H1 (cell line): ENCODE measurements around the gene PDE9A. TPM values are rescaled to one million over a fixed set of nuclear protein-coding genes. Genes with fewer than 3 reads are reported as not detected.

ENCODE experiments used
- CTCF ChIA-PET: fragments of 300-600 bp; sonication (Branson Sonifier 250); formaldehyde crosslinking; loops from one replicate; lab custom pipeline; 2021; ENCODE audit not compliant: partially characterized antibody; lab: Charles Lee
- POLR2A ChIA-PET: fragments of 300-600 bp; sonication (Branson Sonifier 250); formaldehyde crosslinking; loops from one replicate; lab custom pipeline; 2021; ENCODE audit warnings: inconsistent platforms; ENCODE audit not compliant: partially characterized antibody; lab: Charles Lee
- DNase-seq, 2 experiments: peaks; one replicate each; pipeline versions ENCODE4 v3.0.0 to v3.0.0-alpha.2; 2010 to 2022; ENCODE audit warnings: low spot score in 2 of 2, low read depth in 1 of 2, mixed read lengths in 1 of 2
- FAIRE-seq: peaks from 2 replicates; lab custom pipeline; 2011; peaks lifted over from hg19 to GRCh38; lab: Jason Lieb, UNC
- H2AFZ ChIP-seq: 2 replicates; pipeline ENCODE4 v1.8.1; 2012; ENCODE audit warnings: low read length, inconsistent platforms
- H2AK5ac ChIP-seq: 2 replicates; pipeline ENCODE4 v1.6.1; 2013; ENCODE audit warnings: low read depth, low read length
- H2BK120ac ChIP-seq: replicated peaks from 2 replicates; pipeline ENCODE3; 2013; ENCODE audit warnings: low read depth, low read length, inconsistent platforms
- H2BK12ac ChIP-seq: 2 replicates; pipeline ENCODE4 v1.6.1; 2013; ENCODE audit warnings: low read depth, low read length
- H2BK15ac ChIP-seq: 2 replicates; pipeline ENCODE4 v1.6.1; 2013; ENCODE audit warnings: low read length
- H2BK20ac ChIP-seq: 2 replicates; pipeline ENCODE4 v1.6.1; 2013; ENCODE audit warnings: low read length
- H2BK5ac ChIP-seq: 2 replicates; pipeline ENCODE4 v1.6.1; 2013; ENCODE audit warnings: low read depth, low read length
- H3K14ac ChIP-seq: 2 replicates; pipeline ENCODE4 v1.6.1; 2013; ENCODE audit warnings: inconsistent platforms; ENCODE audit not compliant: insufficient read length
- H3K18ac ChIP-seq: 2 replicates; pipeline ENCODE4 v1.6.1; 2013; ENCODE audit warnings: low read length; ENCODE audit errors: extremely low read depth
- H3K23ac ChIP-seq: 2 replicates; pipeline ENCODE4 v1.6.1; 2013; ENCODE audit warnings: inconsistent platforms; ENCODE audit not compliant: insufficient read length
- H3K23me2 ChIP-seq: 2 replicates; pipeline ENCODE4 v1.6.1; 2013; ENCODE audit warnings: low read depth, low read length
- H3K27ac ChIP-seq: 2 replicates; pipeline ENCODE4 v1.6.1; 2011; ENCODE audit warnings: low read depth, low read length, inconsistent platforms
- H3K27me3 ChIP-seq, 4 experiments: replicated peaks in 1 of 4; 1 replicate in 1 of 4; 2 replicates in 3 of 4; pipeline versions ENCODE4 v1.6.1 to v1.8.1; 2011 to 2013; ENCODE audit warnings: low read length in 3 of 4, mild to moderate bottlenecking in 3 of 4, inconsistent platforms in 2 of 4, mixed read lengths in 2 of 4, moderate library complexity in 1 of 4; ENCODE audit not compliant: control insufficient read depth in 3 of 4, insufficient read depth in 3 of 4; ENCODE audit errors: extremely low read depth in 1 of 4
- H3K36me3 ChIP-seq, 4 experiments: 2 replicates each; pipeline versions ENCODE4 v1.6.1 to v1.8.1; 2011 to 2013; ENCODE audit warnings: mild to moderate bottlenecking in 4 of 4, low read length in 3 of 4, moderate library complexity in 2 of 4, control low read depth in 1 of 4, inconsistent platforms in 1 of 4; ENCODE audit not compliant: insufficient read depth in 4 of 4, control insufficient read depth in 2 of 4
- H3K4ac ChIP-seq: replicated peaks from 2 replicates; pipeline ENCODE3; 2013; ENCODE audit warnings: low read length, low read depth, mixed read lengths, inconsistent platforms; ENCODE audit not compliant: insufficient read length
- H3K4me1 ChIP-seq, 4 experiments: replicated peaks in 1 of 4; 1 replicate in 1 of 4; 2 replicates in 3 of 4; pipeline versions ENCODE4 v1.6.1 to v1.8.1; 2011 to 2013; ENCODE audit warnings: low read length in 3 of 4, inconsistent platforms in 2 of 4, mixed read lengths in 1 of 4; ENCODE audit not compliant: insufficient read depth in 4 of 4, control insufficient read depth in 3 of 4
- H3K4me2 ChIP-seq, 2 experiments: 2 replicates each; pipeline versions ENCODE4 v1.6.1 to v1.8.1; 2011 to 2013; ENCODE audit warnings: low read depth in 2 of 2, low read length in 2 of 2, control low read depth in 1 of 2, inconsistent platforms in 1 of 2, mild to moderate bottlenecking in 1 of 2; ENCODE audit not compliant: insufficient read depth in 1 of 2
- H3K4me3 ChIP-seq, 4 experiments: fragments of 200-600, 300-600 bp in 1 of 4; sonication (generic), shearing (Covaris generic), sonication (Bioruptor Twin) in 1 of 4; 2 replicates each; pipeline versions ENCODE4 v1.5.1 to v1.8.1; 2011 to 2016; ENCODE audit warnings: low read length in 4 of 4, low read depth in 3 of 4, control low read depth in 2 of 4, inconsistent platforms in 2 of 4, mild to moderate bottlenecking in 2 of 4, mixed read lengths in 1 of 4, moderate library complexity in 1 of 4; ENCODE audit not compliant: insufficient read depth in 2 of 4; ENCODE audit errors: extremely low read depth in 1 of 4
- H3K56ac ChIP-seq: replicated peaks from 2 replicates; pipeline ENCODE3; 2013; ENCODE audit warnings: low read depth, mild to moderate bottlenecking, mixed read lengths, low read length, inconsistent platforms; ENCODE audit not compliant: insufficient read length
- H3K79me1 ChIP-seq: 2 replicates; pipeline ENCODE4 v1.6.1; 2013; ENCODE audit warnings: low read depth, low read length, control low read depth
- H3K79me2 ChIP-seq, 2 experiments: 2 replicates each; pipeline versions ENCODE4 v1.6.1 to v1.8.1; 2012 to 2013; ENCODE audit warnings: low read length in 2 of 2, mild to moderate bottlenecking in 2 of 2, inconsistent platforms in 1 of 2; ENCODE audit not compliant: insufficient read depth in 2 of 2, control insufficient read depth in 1 of 2
- H3K9ac ChIP-seq, 4 experiments: replicated peaks in 1 of 4; 1 replicate in 1 of 4; 2 replicates in 3 of 4; pipeline versions ENCODE4 v1.6.1 to v1.8.1; 2011 to 2013; ENCODE audit warnings: low read depth in 3 of 4, low read length in 3 of 4, control low read depth in 2 of 4, mild to moderate bottlenecking in 2 of 4, moderate library complexity in 2 of 4, inconsistent platforms in 1 of 4; ENCODE audit errors: extremely low read depth in 1 of 4
- H3K9me3 ChIP-seq, 2 experiments: 2 replicates each; pipeline versions ENCODE4 v1.6.1 to v1.8.1; 2012 to 2013; ENCODE audit warnings: mild to moderate bottlenecking in 2 of 2, moderate library complexity in 2 of 2, control low read depth in 1 of 2, inconsistent platforms in 1 of 2, low read depth in 1 of 2, low read length in 1 of 2, mixed read lengths in 1 of 2; ENCODE audit not compliant: insufficient read depth in 2 of 2
- H4K20me1 ChIP-seq, 2 experiments: replicated peaks in 1 of 2; 2 replicates each; pipeline versions ENCODE3 to v1.8.1; 2011 to 2013; ENCODE audit warnings: inconsistent platforms in 2 of 2, low read length in 2 of 2, mild to moderate bottlenecking in 1 of 2; ENCODE audit not compliant: insufficient read depth in 2 of 2, control insufficient read depth in 1 of 2
- H4K5ac ChIP-seq: 2 replicates; pipeline ENCODE4 v1.6.1; 2013; ENCODE audit warnings: low read length, low read depth, mixed read lengths, inconsistent platforms; ENCODE audit not compliant: insufficient read length
- H4K8ac ChIP-seq: 2 replicates; pipeline ENCODE4 v1.8.0; 2013; ENCODE audit warnings: mild to moderate bottlenecking, moderate library complexity, low read length, inconsistent platforms; ENCODE audit not compliant: insufficient read depth; ENCODE audit errors: extremely low read depth
- H4K91ac ChIP-seq: replicated peaks from 2 replicates; pipeline ENCODE3; 2013; ENCODE audit warnings: low read length, mixed read lengths, inconsistent platforms; ENCODE audit not compliant: insufficient read length
- EGR1 ChIP-seq: IDR thresholded peaks from 2 replicates; pipeline ENCODE4 v1.6.1; 2011; ENCODE audit warnings: low read depth, low read length, borderline replicate concordance
- EP300 ChIP-seq, 2 experiments: IDR thresholded peaks; 1 replicate in 1 of 2; 2 replicates in 1 of 2; pipeline ENCODE4 v1.6.1; 2011 to 2012; ENCODE audit warnings: low read depth in 2 of 2, low read length in 2 of 2, mild to moderate bottlenecking in 2 of 2, borderline replicate concordance in 1 of 2, inconsistent platforms in 1 of 2, moderate library complexity in 1 of 2
- MAX ChIP-seq: IDR thresholded peaks from 2 replicates; pipeline ENCODE4 v1.6.1; 2012; ENCODE audit warnings: inconsistent platforms
- RNF2 ChIP-seq: fragments of 200-900, 300-1000 bp; sonication (generic); IDR thresholded peaks from 2 replicates; pipeline ENCODE4 v1.7.1; 2016; ENCODE audit warnings: borderline replicate concordance, low read depth, mild to moderate bottlenecking, antibody characterized with exemption, low read length; ENCODE audit not compliant: poor library complexity, severe bottlenecking; ENCODE audit errors: missing control alignments
- SP4 ChIP-seq: IDR thresholded peaks from 2 replicates; pipeline ENCODE4 v1.6.1; 2012; ENCODE audit warnings: low read length, inconsistent platforms
- SRF ChIP-seq: IDR thresholded peaks from 2 replicates; pipeline ENCODE4 v1.6.1; 2011; ENCODE audit warnings: mild to moderate bottlenecking, low read depth, low read length, moderate library complexity
- WGBS, 2 experiments: shearing (Covaris generic) in 1 of 2; methylation state at CpG; one replicate each; pipeline versions ENCODE4 v1.1.6 to v1.1.7; 2013 to 2015; ENCODE audit warnings: low lambda C conversion rate in 2 of 2, mixed read lengths in 2 of 2, inconsistent platforms in 1 of 2, low coverage in 1 of 2, missing lambda C conversion rate in 1 of 2; ENCODE audit not compliant: insufficient replicate concordance in 2 of 2, insufficient coverage in 1 of 2, insufficient read length in 1 of 2; ENCODE audit errors: extremely low coverage in 1 of 2, missing lambda C conversion rate in 1 of 2; 5-methylcytosine and 5-hydroxymethylcytosine counted together
- polyA plus RNA-seq, 7 experiments: library from polyadenylated mRNA; depleted of rRNA in 3 of 7; stranded (reverse) in 5 of 7; unstranded in 2 of 7; fragments of >200 nt in 5 of 7; fragments of 200-250 nt in 2 of 7; gene quantifications; 1 replicate in 5 of 7; 2 replicates in 1 of 7; 4 replicates in 1 of 7; pipeline versions ENCODE4 v1.2.1 to v1.2.3, GENCODE V29; 2011 to 2013; ENCODE audit warnings: missing spikeins in 2 of 7, mixed read lengths in 2 of 7
- total RNA-seq: library from RNA; stranded (reverse); fragmentation: NEBNext Ultra II Directional; extraction: Animal tissue kit (Norgen Biotek cat#: 25700); gene quantifications from 2 replicates; pipeline ENCODE4 v1.2.1, GENCODE V29; 2021

PDE9A gene
- total and polyA plus RNA-seq, 2 of the 8 experiments (the other 6 are each of a cell fraction or from before 2014, with no cell fraction given): 39.2 to 45.9 TPM

GRCh38 chr21:42741066-42741465 is 87.6 kb downstream of the PDE9A start:
- Histone ChIP-seq H4K5ac (no peak overlapping the region), H4K91ac (no peak overlapping the region), H3K4me1 (peaks cover 0 to 3% (median 1%) of the 10 kb centered on the region in 4 experiments; a peak in 1 of 7 replicates), H3K36me3 (peaks cover 0 to 5% (median 2%) of the 10 kb centered on the region in 4 experiments; a peak in 4 of 8 replicates), H3K23ac (no peak overlapping the region), H3K9me3 (no peaks in the 10 kb centered on the region), H4K20me1 (no peaks in the 10 kb centered on the region), H3K79me2 (no peaks in the 10 kb centered on the region), H2BK20ac (no peak overlapping the region), H2AFZ (no peak overlapping the region), H2BK5ac (no peak overlapping the region), H3K79me1 (0 out of 2 replicates have a peak, but pooled peaks cover 2% of the 10 kb centered on the region), H3K27ac (no peak overlapping the region), H2BK15ac (no peak overlapping the region), H2BK120ac (no peak overlapping the region), H3K9ac (no peak overlapping the region), H3K18ac (no peak overlapping the region), H2BK12ac (no peak overlapping the region), H3K14ac (no peak overlapping the region), H3K4ac (no peak overlapping the region), H2AK5ac (no peak overlapping the region), H3K4me3 (no peak overlapping the region), H4K8ac (peak overlapping the region; percentile 18; the same call in 1 of the 2 replicates), H3K56ac (no peak overlapping the region), H3K23me2 (peaks cover 1% of the 10 kb centered on the region; the same call in 1 of the 2 replicates), H3K27me3 (no peaks in the 10 kb centered on the region), H3K4me2 (no peak overlapping the region)
- CTCF ChIA-PET: interaction anchor here (2.2 kb wide), 1 partner anchor 148 kb away, joined by 9 read pairs; no protein-coding TSS in a partner anchor
- TF ChIP-seq EGR1: no peak
- no peak for TF ChIP-seq SRF
- no peak for TF ChIP-seq RNF2
- no peak for TF ChIP-seq EP300 (IDR thresholded peaks at IDR 0.05; ENCODE audit: borderline replicate concordance in 1 of 2, low read depth in 2 of 2, low read length in 2 of 2)
- TF ChIP-seq MAX: no peak
- TF ChIP-seq SP4: no peak
- FAIRE-seq (no peak), DNase-seq (no peak)
- 84% methylated on average over 10 of the region's 10 CpGs; no CpG with 5 or more reads in 1 of the 2 experiments for WGBS, 2 experiments
- POLR2A ChIA-PET: interaction anchor here (1.2 kb wide), 1 partner anchor 9 kb away, joined by 4 read pairs; no protein-coding TSS in a partner anchor
